Stimulated activated CD4-positive, alpha-beta T cell treated with anti-CD3 and anti-CD28 coated beads, Interleukin-1b, Interleukin-23, amount 100 ng/mL, for 1 hour (primary cell): Measurements from ENCODE around the gene ABCD1.

ENCODE experiments used
- DNase-seq, 2 donors: peaks; one replicate each; pipeline ENCODE4 v3.0.0-alpha.2; 2020; ENCODE audit warnings: low read depth in 2 of 2

Gene ABCD1

GRCh38 chrX:153791104-153791852 lies 66.6 kb downstream of the ABCD1 start:
- DNase-seq = no peak

- no peak for DNase-seq
Measured at GRCh38 chrX:153792368-153792767, 67.7 kb downstream of the ABCD1 start.

DNA sequence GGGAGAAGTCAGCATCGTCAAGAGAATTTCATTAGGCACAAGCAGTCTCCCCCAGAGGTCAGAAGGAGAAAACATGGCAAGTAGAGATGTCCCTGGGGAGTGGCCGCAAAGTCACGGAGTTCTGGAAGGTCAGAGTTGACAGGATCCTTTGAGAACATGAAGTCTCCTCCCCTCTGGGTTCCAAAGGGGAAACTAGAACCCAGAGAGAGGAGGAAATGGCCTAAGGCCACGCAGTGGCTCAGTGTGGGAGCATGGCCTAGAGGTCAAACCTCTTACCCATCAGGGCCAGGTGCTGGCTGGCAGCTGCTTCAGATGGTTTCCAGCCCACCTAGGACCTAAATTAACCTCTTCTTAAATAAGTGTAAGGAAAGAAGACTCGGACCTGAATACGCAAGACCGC lies 68.6 kb downstream of the ABCD1 start:
- DNase-seq = no peak
